Pulmonary artery endothelial cell (primary cell): Measurements from ENCODE around the gene KCNE5. TPM values are rescaled to one million over a fixed set of nuclear protein-coding genes. Genes with fewer than 3 reads are reported as not detected.
"Not testable (repeated sequence)": the region's sequence is repeated elsewhere in the genome, so short reads cannot be mapped to it uniquely, and the experiment has no call there.

Experiments
- DNase-seq: peaks from one replicate; pipeline ENCODE4 v3.0.0-alpha.2; 2011; ENCODE audit warnings: low read depth, low spot score
- total RNA-seq: library from RNA; depleted of rRNA; stranded (reverse); fragments of >200 nt; gene quantifications from 2 replicates; pipeline ENCODE4 v1.2.3, GENCODE V29; 2014

KCNE5 gene
- total RNA-seq, 1 donor from 2014 or later: 0.13 TPM

DNA sequence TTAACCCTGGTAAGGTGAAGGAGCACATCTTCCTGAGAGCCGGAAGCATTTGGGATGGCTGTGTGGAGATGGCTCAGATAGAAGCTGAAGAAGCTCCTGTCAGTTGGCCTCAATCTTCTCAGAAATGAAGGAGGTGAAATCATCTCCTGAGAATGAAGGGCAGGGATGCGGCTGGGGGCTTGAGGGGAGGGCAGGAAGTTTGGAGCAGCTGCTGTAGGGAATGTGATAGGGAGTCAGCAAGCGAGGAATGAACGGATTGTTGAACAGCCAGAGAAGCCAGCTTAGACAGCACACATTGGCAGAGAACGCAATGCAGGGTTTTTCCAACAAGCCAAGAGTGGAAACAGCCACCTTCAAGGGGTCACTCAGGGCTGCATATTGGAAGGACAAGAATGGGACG lies 10.0 kb downstream of the KCNE5 start:
- no peak for DNase-seq

GRCh38 chrX:109601486-109601885 lies 23.5 kb downstream of the KCNE5 start:
- DNase-seq: no peak

DNA sequence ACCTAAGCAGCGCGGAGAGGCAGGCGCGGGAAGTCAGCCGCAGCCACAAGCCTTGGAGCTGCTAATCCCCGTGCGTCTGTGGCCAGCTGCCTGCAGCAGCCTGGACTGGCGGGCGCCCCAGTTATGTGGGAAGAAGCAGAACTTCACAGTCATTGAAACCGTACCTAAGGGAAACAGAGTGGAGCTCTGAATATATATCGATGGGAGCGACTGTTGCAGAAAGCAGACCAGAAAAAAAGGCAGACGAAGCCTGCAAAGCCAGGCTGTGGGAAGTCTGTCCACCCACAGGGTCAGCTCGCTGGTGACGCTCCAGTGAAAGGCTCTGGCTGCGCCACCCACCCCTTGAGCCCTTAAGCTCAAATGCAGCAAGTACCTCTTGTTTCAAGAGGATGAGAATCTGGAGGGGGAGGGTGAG lies 24.7 kb downstream of the KCNE5 start:
- no peak for DNase-seq

- no peak for DNase-seq
These were observed 29.0 kb downstream of the KCNE5 start for GRCh38 chrX:109596015-109596414.

- DNase-seq: no peak
These were observed 34.8 kb downstream of the KCNE5 start for GRCh38 chrX:109590176-109590575.

- DNase-seq: no peak
These were observed 39.5 kb downstream of the KCNE5 start for GRCh38 chrX:109585488-109585887.

- DNase-seq: peak; percentile 8
These were observed 46.1 kb downstream of the KCNE5 start for GRCh38 chrX:109578916-109579315.

GRCh38 chrX:109577055-109577454 lies 47.9 kb downstream of the KCNE5 start:
- DNase-seq: no peak

DNA sequence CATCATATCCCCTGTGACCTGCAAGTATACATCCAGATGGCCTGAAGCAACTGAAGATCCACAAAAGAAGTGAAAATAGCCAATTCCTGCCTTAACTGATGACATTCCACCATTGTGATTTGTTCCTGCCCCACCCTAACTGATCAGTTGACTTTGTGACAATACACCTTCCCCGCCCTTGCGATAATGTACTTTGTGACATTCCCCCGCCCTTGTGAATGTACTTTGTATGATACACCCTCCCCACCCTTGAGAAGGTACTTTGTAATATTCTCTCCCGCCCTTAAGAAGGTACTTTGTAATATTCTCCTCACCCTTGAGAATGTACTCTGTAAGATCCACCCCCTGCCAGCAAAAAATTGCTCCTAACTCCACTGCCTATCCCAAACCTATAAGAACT lies 48.9 kb downstream of the KCNE5 start:
- not testable (repeated sequence) for DNase-seq

Other genes starting within 250 kb of the KCNE5 start
- under 0.01 TPM in 1 of 2 replicates, not detected in the other for gene GUCY2F, start 143.1 kb downstream of the KCNE5 start, total RNA-seq
- 6.4 and 6.5 TPM in 2 replicates for gene NXT2, start 88.3 kb downstream of the KCNE5 start, total RNA-seq
- gene ACSL4, start 108.1 kb upstream of the KCNE5 start, total RNA-seq: 146 and 148 TPM in 2 replicates